Measurements from ENCODE around the gene HTR1B. TPM values are rescaled to one million over a fixed set of nuclear protein-coding genes. Genes with fewer than 3 reads are reported as not detected.

Gene HTR1B
- total RNA-seq, 2 donors from 2014 or later: 2.8 TPM; not detected in 1

GRCh38 chr6:77448546-77448945, 14.7 kb downstream of the HTR1B start:
- WGBS: 61% methylated on average over 3 of the region's 3 CpGs
- Histone ChIP-seq H3K36me3 (no peaks in the 10 kb centered on the region), H3K4me1 (replicated peaks) (no peaks in the 10 kb centered on the region), H3K9me3 (no peaks in the 10 kb centered on the region), H3K27me3 (replicated peaks; ENCODE audit: insufficient read depth) (no peaks in the 10 kb centered on the region), H3K4me3 (no peak overlapping the region), H3K27ac (no peak overlapping the region)
- TF ChIP-seq POLR2A (IDR thresholded peaks at IDR 0.05): no peak
- no peak for TF ChIP-seq POLR2AphosphoS5 (IDR thresholded peaks at IDR 0.05)
- intact Hi-C loops (cut with DNase I): no loop called here
- DNase-seq (ENCODE audit: low spot score): no peak

GRCh38 chr6:77447254-77447653, 16.0 kb downstream of the HTR1B start:
- no peaks in the 10 kb centered on the region for H3K36me3 ChIP-seq
- no peak overlapping the region for H3K4me3 ChIP-seq
- H3K9me3 ChIP-seq: no peaks in the 10 kb centered on the region
- WGBS: 19% methylated on average over 1 of the region's 1 CpG
- TF ChIP-seq CTCF (IDR thresholded peaks at IDR 0.05) (no peak), POLR2AphosphoS5 (IDR thresholded peaks at IDR 0.05) (no peak), POLR2A (IDR thresholded peaks at IDR 0.05) (no peak)
- H3K4me1 ChIP-seq (replicated peaks): no peaks in the 10 kb centered on the region
- no peaks in the 10 kb centered on the region for H3K27me3 ChIP-seq (replicated peaks; ENCODE audit: insufficient read depth)
- intact Hi-C loops (cut with DNase I): no loop called here
- no peak for DNase-seq (ENCODE audit: low spot score)
- H3K27ac ChIP-seq: no peak overlapping the region

GRCh38 chr6:77446249-77446648, 17.0 kb downstream of the HTR1B start:
- no peak for TF ChIP-seq POLR2A (IDR thresholded peaks at IDR 0.05)
- TF ChIP-seq POLR2AphosphoS5 (IDR thresholded peaks at IDR 0.05): no peak
- TF ChIP-seq CTCF (IDR thresholded peaks at IDR 0.05): no peak
- Histone ChIP-seq H3K4me3 (no peak overlapping the region), H3K27ac (no peak overlapping the region), H3K36me3 (no peaks in the 10 kb centered on the region), H3K27me3 (replicated peaks; ENCODE audit: insufficient read depth) (no peaks in the 10 kb centered on the region), H3K4me1 (replicated peaks) (no peaks in the 10 kb centered on the region), H3K9me3 (no peaks in the 10 kb centered on the region)
- WGBS: 77% methylated on average over 1 of the region's 1 CpG
- no peak for DNase-seq (ENCODE audit: low spot score)
- intact Hi-C loops (cut with DNase I): no loop called here

- intact Hi-C loops (cut with DNase I): no loop called here
- no peak for TF ChIP-seq POLR2A (IDR thresholded peaks at IDR 0.05)
- TF ChIP-seq CTCF (IDR thresholded peaks at IDR 0.05): no peak
- TF ChIP-seq POLR2AphosphoS5 (IDR thresholded peaks at IDR 0.05): no peak
- no peak for DNase-seq (ENCODE audit: low spot score)
- Histone ChIP-seq H3K27ac (no peak overlapping the region), H3K27me3 (replicated peaks; ENCODE audit: insufficient read depth) (no peaks in the 10 kb centered on the region), H3K36me3 (no peaks in the 10 kb centered on the region), H3K4me3 (no peak overlapping the region), H3K9me3 (no peaks in the 10 kb centered on the region), H3K4me1 (replicated peaks) (no peaks in the 10 kb centered on the region)
- 74% methylated on average over 2 of the region's 2 CpGs for WGBS
Measured at GRCh38 chr6:77445214-77445613, 18.1 kb downstream of the HTR1B start.

GRCh38 chr6:77440206-77440976, 22.9 kb downstream of the HTR1B start:
- H3K4me3 ChIP-seq: no peak overlapping the region
- no peaks in the 10 kb centered on the region for H3K9me3 ChIP-seq
- intact Hi-C loops (cut with DNase I): no loop called here
- 74% methylated on average over 3 of the region's 3 CpGs for WGBS
- no peak for TF ChIP-seq CTCF (IDR thresholded peaks at IDR 0.05)
- no peak for TF ChIP-seq POLR2A (IDR thresholded peaks at IDR 0.05)
- no peak for TF ChIP-seq POLR2AphosphoS5 (IDR thresholded peaks at IDR 0.05)
- DNase-seq (ENCODE audit: low spot score): no peak
- H3K36me3 ChIP-seq: no peaks in the 10 kb centered on the region
- H3K27me3 ChIP-seq (replicated peaks; ENCODE audit: insufficient read depth): no peaks in the 10 kb centered on the region
- no peak overlapping the region for H3K27ac ChIP-seq
- H3K4me1 ChIP-seq (replicated peaks): no peaks in the 10 kb centered on the region

Measured in prostate gland (tissue), 2 donors.